GM12878 (cell line): ENCODE data around the gene NEO1. TPM values are rescaled to one million over a fixed set of nuclear protein-coding genes. Genes with fewer than 3 reads are reported as not detected.

Experiments used
- ATAC-seq: fragments of 200-7000 bp; cut with Tn5 transposase; 3 replicates; pipeline ENCODE4 v1.9.1; 2020; ENCODE audit warnings: mild to moderate bottlenecking, moderate library complexity
- BruUV-seq: library from RNA; stranded (reverse); fragments of 400-500 nt; replicated peaks from 2 replicates; lab custom pipeline; 2021; lab: Mats Ljungman, UMichigan
- CTCF ChIA-PET: fragments of 300-600 bp; sonication (Branson Sonifier 250); formaldehyde crosslinking; extraction: SDS; loops from one replicate; lab custom pipeline; 2021; ENCODE audit warnings: inconsistent platforms; lab: Yijun Ruan, JAX
- POLR2A ChIA-PET: fragments of 350-600 bp; formaldehyde crosslinking; extraction: SDS; loops from one replicate; lab custom pipeline; 2021; ENCODE audit warnings: inconsistent platforms; lab: Charles Lee
- RAD21 ChIA-PET: fragments of 300-600 bp; sonication (Branson Sonifier 250); formaldehyde crosslinking; loops from one replicate; lab custom pipeline; 2023; ENCODE audit warnings: antibody characterized with exemption; ENCODE audit not compliant: unreplicated experiment; lab: Charles Lee
- SMC1A ChIA-PET: fragments of 300-600 bp; sonication (Branson Sonifier 250); formaldehyde crosslinking; loops from one replicate; lab custom pipeline; 2023; ENCODE audit not compliant: unreplicated experiment, uncharacterized antibody; lab: Charles Lee
- DNase-seq: peaks from one replicate; pipeline ENCODE4 v3.0.0-alpha.2; 2011; ENCODE audit warnings: low read depth, low spot score
- FAIRE-seq: peaks from 3 replicates; lab custom pipeline; 2011; peaks lifted over from hg19 to GRCh38; lab: Jason Lieb, UNC
- H2AFZ ChIP-seq: 2 replicates; pipeline ENCODE4 v1.6.0; 2011; ENCODE audit warnings: low read depth, low read length, control low read depth; ENCODE audit not compliant: control insufficient read depth
- H3K27ac ChIP-seq: 2 replicates; pipeline ENCODE4 v1.5.1; 2011; ENCODE audit warnings: control low read depth; ENCODE audit not compliant: control insufficient read depth, insufficient read depth
- H3K27me3 ChIP-seq, 2 experiments: replicated peaks in 1 of 2; 2 replicates each; pipeline versions ENCODE4 v1.6.0 to v1.6.1; 2011; ENCODE audit warnings: low read length in 1 of 2; ENCODE audit not compliant: control insufficient read depth in 2 of 2, insufficient read depth in 2 of 2
- H3K36me3 ChIP-seq, 2 experiments: 2 replicates each; pipeline ENCODE4 v1.5.1; 2011; ENCODE audit warnings: low read length in 1 of 2; ENCODE audit not compliant: control insufficient read depth in 2 of 2, insufficient read depth in 2 of 2
- H3K4me1 ChIP-seq: 2 replicates; pipeline ENCODE4 v1.6.1; 2011; ENCODE audit warnings: mild to moderate bottlenecking, low read length, moderate library complexity, mixed read lengths; ENCODE audit not compliant: control insufficient read depth, insufficient read depth
- H3K4me2 ChIP-seq: 2 replicates; pipeline ENCODE4 v1.6.0; 2011; ENCODE audit warnings: control low read depth; ENCODE audit not compliant: control insufficient read depth, insufficient read depth
- H3K4me3 ChIP-seq: fragments of 200-600 bp; sonication (generic); 2 replicates; pipeline ENCODE4 v1.5.1; 2016
- H3K79me2 ChIP-seq: 2 replicates; pipeline ENCODE4 v1.6.0; 2011; ENCODE audit warnings: low read length; ENCODE audit not compliant: control insufficient read depth, insufficient read depth
- H3K9ac ChIP-seq: 2 replicates; pipeline ENCODE4 v1.8.0; 2011; ENCODE audit warnings: low read length, control low read depth, mixed read lengths; ENCODE audit not compliant: control insufficient read depth, insufficient read depth
- H3K9me3 ChIP-seq: replicated peaks from 3 replicates; pipeline ENCODE4 v1.5.1; 2011; ENCODE audit warnings: mild to moderate bottlenecking, low read length; ENCODE audit not compliant: control insufficient read depth, insufficient read depth
- H4K20me1 ChIP-seq: 2 replicates; pipeline ENCODE4 v1.6.0; 2011; ENCODE audit not compliant: control insufficient read depth, insufficient read depth
- CBFB ChIP-seq: IDR thresholded peaks from 2 replicates; pipeline ENCODE4 v1.6.1; 2016; ENCODE audit warnings: antibody characterized with exemption, low read depth
- CHD1 ChIP-seq: IDR thresholded peaks from 2 replicates; pipeline ENCODE4 v1.6.1; 2012; ENCODE audit warnings: low read depth, low read length, improper control_type of control experiment
- EED ChIP-seq: sonication (generic); IDR thresholded peaks from 2 replicates; pipeline ENCODE4 v1.6.1; 2016; ENCODE audit warnings: antibody characterized with exemption, low read depth
- IKZF1 ChIP-seq: fragments of 450-650 bp; conservative IDR thresholded peaks from 2 replicates; pipeline ENCODE4 v1.6.1; 2017; ENCODE audit warnings: antibody characterized with exemption, mild to moderate bottlenecking
- JUNB ChIP-seq: IDR thresholded peaks from 2 replicates; pipeline ENCODE4 v1.6.1; 2016; ENCODE audit warnings: antibody characterized with exemption, mild to moderate bottlenecking
- RELA ChIP-seq: fragments of 450-650 bp; IDR thresholded peaks from 2 replicates; pipeline ENCODE4 v1.8.0; 2014; ENCODE audit warnings: borderline replicate concordance; ENCODE audit not compliant: partially characterized antibody
- WGBS: methylation state at CpG from one replicate; pipeline ENCODE4 v1.1.6; 2016; ENCODE audit warnings: low lambda C conversion rate; ENCODE audit not compliant: insufficient replicate concordance, insufficient coverage; ENCODE audit errors: missing lambda C conversion rate; 5-methylcytosine and 5-hydroxymethylcytosine counted together
- in situ Hi-C: fragments of 300-500 bp; cut with MboI; formaldehyde crosslinking; loops from 9 replicates; pipeline ENCODE4 v1.14.3; 2018; ENCODE audit warnings: mixed read lengths
- intact Hi-C: fragments of 100-400 bp; cut with micrococcal nuclease; formaldehyde crosslinking; loops from one replicate; pipeline ENCODE4 v1.14.2; 2022; ENCODE audit not compliant: unreplicated experiment
- polyA plus RNA-seq, 11 experiments: library from polyadenylated mRNA; depleted of rRNA in 4 of 11; unstranded in 6 of 11; stranded (reverse) in 5 of 11; fragments of >200 nt; fragmentation: Nextera tagmentation in 4 of 11; fragmentation: Illumina TruSeq in 1 of 11; extraction: Ambion mirVana in 4 of 11; extraction: Trizol in 1 of 11; gene quantifications; 1 replicate in 1 of 11; 2 replicates in 10 of 11; pipeline versions ENCODE4 v1.2.1 to v1.2.3, GENCODE V29; 2011 to 2016; ENCODE audit warnings: inconsistent platforms in 2 of 11, missing spikeins in 2 of 11, low read depth in 1 of 11
- total RNA-seq, 4 experiments: library from RNA; depleted of rRNA in 3 of 4; stranded (reverse); fragments of >200 nt in 3 of 4; fragmentation: Illumina TruSeq in 1 of 4; extraction: Trizol in 1 of 4; gene quantifications; 2 replicates each; pipeline versions ENCODE4 v1.2.1 to v1.2.3, GENCODE V29; 2013 to 2021
- TF ChIP-seq, protein P1 (sequence below): fragments of 450-650 bp; IDR thresholded peaks from 2 replicates; pipeline ENCODE4 v1.6.1; 2016; ENCODE audit warnings: mild to moderate bottlenecking, moderate library complexity, borderline replicate concordance
- TF ChIP-seq, protein P2 (sequence below): IDR thresholded peaks from 2 replicates; pipeline ENCODE4 v1.6.1; 2011; ENCODE audit warnings: borderline replicate concordance, low read depth, mild to moderate bottlenecking, moderate library complexity, low read length; ENCODE audit not compliant: insufficient read depth, poor library complexity, severe bottlenecking
- TF ChIP-seq, protein P3 (sequence below): fragments of 450-650 bp; formaldehyde crosslinking; IDR thresholded peaks from 2 replicates; pipeline ENCODE4 v1.4.0; 2020; ENCODE audit warnings: mild to moderate bottlenecking, moderate library complexity
- TF ChIP-seq, protein P4 (sequence below): IDR thresholded peaks from 2 replicates; pipeline ENCODE4 v1.6.1; 2011; ENCODE audit warnings: low read depth, low read length, improper control_type of control experiment, borderline replicate concordance

NEO1 gene
- total and polyA plus RNA-seq, 10 of the 15 experiments (the other 5 are each of a cell fraction or from before 2014, with no cell fraction given): 0.03 to 2.0 (median 0.32) TPM

DNA sequence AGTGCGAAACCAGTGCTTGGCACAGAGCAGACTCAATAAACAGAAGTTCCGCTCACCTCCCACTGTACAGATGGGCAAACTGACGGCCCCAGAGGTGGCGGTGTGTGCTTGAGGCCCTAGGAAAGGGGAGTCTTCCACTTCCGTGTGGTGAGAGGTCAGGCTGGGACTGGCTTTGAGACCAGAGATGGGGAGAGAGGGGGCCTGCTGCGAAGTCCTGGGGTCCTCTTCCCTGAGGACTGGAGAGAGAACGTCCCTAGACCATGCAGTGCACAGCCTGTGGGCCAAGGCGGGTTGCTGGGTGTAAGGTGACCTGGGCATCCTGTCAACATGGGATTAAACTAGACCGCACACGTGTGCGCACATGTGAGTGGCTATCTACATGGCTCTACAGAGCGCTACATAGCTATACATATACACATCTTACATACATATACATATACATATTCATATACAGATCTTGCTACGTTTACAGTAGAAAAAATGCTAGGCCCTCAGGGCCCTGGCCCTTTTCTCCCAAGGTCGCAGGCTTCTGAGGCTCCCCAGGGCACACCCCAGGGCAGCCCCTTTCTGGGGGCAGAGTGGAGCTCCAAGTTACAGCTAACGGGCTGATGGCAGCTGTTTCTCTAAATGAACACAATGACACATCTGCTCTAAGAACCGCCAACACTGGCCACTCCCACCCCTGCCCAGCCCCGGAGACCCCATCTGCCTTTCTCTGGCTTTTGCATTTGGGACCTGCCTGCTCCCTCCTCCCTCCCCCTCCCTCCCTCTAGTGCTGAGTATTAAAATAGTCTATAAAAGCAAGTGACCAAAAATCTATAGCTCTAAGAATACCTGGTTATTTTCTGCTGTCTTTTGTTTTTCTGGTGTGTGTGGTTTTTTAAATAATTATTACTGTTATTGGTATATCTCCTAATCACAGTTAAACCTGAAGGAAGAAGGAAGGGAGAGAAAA lies 269.5 kb downstream of the NEO1 start:
- no peaks in the 10 kb centered on the region for H3K9me3 ChIP-seq
- ChIA-PET POLR2A (no interaction called here), SMC1A (no interaction called here), CTCF (no interaction called here), RAD21 (no interaction called here)
- no TSS peak for BruUV-seq
- no peak overlapping the region for H3K4me3 ChIP-seq
- 41% methylated on average over 17 of the region's 17 CpGs for WGBS
- H3K4me2 ChIP-seq: no peak overlapping the region
- no peaks in the 10 kb centered on the region for H4K20me1 ChIP-seq
- in situ Hi-C loops (no loop called here), intact Hi-C loops (no loop called here)
- no peaks in the 10 kb centered on the region for H3K79me2 ChIP-seq
- ATAC-seq (no peak), DNase-seq (no peak), FAIRE-seq (no peak)
- H3K9ac ChIP-seq: no peak overlapping the region
- H3K27ac ChIP-seq: no peak overlapping the region
- no peak overlapping the region for H2AFZ ChIP-seq
- no peaks in the 10 kb centered on the region for H3K36me3 ChIP-seq
- H3K27me3 ChIP-seq: no peaks in the 10 kb centered on the region
- peaks cover 8% of the 10 kb centered on the region for H3K4me1 ChIP-seq
- TF ChIP-seq IKZF1 (no peak), EED (no peak), CHD1 (no peak), RELA (no peak), CBFB (no peak), JUNB (no peak)
- TF ChIP-seq, protein P1, sequence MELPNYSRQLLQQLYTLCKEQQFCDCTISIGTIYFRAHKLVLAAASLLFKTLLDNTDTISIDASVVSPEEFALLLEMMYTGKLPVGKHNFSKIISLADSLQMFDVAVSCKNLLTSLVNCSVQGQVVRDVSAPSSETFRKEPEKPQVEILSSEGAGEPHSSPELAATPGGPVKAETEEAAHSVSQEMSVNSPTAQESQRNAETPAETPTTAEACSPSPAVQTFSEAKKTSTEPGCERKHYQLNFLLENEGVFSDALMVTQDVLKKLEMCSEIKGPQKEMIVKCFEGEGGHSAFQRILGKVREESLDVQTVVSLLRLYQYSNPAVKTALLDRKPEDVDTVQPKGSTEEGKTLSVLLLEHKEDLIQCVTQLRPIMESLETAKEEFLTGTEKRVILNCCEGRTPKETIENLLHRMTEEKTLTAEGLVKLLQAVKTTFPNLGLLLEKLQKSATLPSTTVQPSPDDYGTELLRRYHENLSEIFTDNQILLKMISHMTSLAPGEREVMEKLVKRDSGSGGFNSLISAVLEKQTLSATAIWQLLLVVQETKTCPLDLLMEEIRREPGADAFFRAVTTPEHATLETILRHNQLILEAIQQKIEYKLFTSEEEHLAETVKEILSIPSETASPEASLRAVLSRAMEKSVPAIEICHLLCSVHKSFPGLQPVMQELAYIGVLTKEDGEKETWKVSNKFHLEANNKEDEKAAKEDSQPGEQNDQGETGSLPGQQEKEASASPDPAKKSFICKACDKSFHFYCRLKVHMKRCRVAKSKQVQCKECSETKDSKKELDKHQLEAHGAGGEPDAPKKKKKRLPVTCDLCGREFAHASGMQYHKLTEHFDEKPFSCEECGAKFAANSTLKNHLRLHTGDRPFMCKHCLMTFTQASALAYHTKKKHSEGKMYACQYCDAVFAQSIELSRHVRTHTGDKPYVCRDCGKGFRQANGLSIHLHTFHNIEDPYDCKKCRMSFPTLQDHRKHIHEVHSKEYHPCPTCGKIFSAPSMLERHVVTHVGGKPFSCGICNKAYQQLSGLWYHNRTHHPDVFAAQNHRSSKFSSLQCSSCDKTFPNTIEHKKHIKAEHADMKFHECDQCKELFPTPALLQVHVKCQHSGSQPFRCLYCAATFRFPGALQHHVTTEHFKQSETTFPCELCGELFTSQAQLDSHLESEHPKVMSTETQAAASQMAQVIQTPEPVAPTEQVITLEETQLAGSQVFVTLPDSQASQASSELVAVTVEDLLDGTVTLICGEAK: no peak
- TF ChIP-seq, protein P2, sequence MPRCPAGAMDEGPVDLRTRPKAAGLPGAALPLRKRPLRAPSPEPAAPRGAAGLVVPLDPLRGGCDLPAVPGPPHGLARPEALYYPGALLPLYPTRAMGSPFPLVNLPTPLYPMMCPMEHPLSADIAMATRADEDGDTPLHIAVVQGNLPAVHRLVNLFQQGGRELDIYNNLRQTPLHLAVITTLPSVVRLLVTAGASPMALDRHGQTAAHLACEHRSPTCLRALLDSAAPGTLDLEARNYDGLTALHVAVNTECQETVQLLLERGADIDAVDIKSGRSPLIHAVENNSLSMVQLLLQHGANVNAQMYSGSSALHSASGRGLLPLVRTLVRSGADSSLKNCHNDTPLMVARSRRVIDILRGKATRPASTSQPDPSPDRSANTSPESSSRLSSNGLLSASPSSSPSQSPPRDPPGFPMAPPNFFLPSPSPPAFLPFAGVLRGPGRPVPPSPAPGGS: no peak
- TF ChIP-seq, protein P3, sequence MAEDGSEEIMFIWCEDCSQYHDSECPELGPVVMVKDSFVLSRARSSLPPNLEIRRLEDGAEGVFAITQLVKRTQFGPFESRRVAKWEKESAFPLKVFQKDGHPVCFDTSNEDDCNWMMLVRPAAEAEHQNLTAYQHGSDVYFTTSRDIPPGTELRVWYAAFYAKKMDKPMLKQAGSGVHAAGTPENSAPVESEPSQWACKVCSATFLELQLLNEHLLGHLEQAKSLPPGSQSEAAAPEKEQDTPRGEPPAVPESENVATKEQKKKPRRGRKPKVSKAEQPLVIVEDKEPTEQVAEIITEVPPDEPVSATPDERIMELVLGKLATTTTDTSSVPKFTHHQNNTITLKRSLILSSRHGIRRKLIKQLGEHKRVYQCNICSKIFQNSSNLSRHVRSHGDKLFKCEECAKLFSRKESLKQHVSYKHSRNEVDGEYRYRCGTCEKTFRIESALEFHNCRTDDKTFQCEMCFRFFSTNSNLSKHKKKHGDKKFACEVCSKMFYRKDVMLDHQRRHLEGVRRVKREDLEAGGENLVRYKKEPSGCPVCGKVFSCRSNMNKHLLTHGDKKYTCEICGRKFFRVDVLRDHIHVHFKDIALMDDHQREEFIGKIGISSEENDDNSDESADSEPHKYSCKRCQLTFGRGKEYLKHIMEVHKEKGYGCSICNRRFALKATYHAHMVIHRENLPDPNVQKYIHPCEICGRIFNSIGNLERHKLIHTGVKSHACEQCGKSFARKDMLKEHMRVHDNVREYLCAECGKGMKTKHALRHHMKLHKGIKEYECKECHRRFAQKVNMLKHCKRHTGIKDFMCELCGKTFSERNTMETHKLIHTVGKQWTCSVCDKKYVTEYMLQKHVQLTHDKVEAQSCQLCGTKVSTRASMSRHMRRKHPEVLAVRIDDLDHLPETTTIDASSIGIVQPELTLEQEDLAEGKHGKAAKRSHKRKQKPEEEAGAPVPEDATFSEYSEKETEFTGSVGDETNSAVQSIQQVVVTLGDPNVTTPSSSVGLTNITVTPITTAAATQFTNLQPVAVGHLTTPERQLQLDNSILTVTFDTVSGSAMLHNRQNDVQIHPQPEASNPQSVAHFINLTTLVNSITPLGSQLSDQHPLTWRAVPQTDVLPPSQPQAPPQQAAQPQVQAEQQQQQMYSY (CRISPR knock-in tag): no peak
- TF ChIP-seq, protein P4, sequence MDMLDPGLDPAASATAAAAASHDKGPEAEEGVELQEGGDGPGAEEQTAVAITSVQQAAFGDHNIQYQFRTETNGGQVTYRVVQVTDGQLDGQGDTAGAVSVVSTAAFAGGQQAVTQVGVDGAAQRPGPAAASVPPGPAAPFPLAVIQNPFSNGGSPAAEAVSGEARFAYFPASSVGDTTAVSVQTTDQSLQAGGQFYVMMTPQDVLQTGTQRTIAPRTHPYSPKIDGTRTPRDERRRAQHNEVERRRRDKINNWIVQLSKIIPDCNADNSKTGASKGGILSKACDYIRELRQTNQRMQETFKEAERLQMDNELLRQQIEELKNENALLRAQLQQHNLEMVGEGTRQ: no peak
